Trophoblast cell (in vitro differentiated cells and primary cell): ENCODE data around the gene HOXC9.

Experiments
- DNase-seq, 2 donors: peaks; one replicate each; pipeline ENCODE4 v3.0.0-alpha.2; 2016
- H2AFZ ChIP-seq: 2 replicates; pipeline ENCODE4 v1.6.1; 2013; ENCODE audit warnings: low read length, moderate library complexity, mild to moderate bottlenecking; ENCODE audit not compliant: insufficient read depth, poor library complexity
- H2AK5ac ChIP-seq: 2 replicates; pipeline ENCODE4 v1.6.1; 2013; ENCODE audit warnings: mild to moderate bottlenecking, low read length
- H2BK120ac ChIP-seq: 2 replicates; pipeline ENCODE4 v1.6.1; 2013; ENCODE audit warnings: low read length, mild to moderate bottlenecking, moderate library complexity; ENCODE audit not compliant: insufficient read depth, poor library complexity
- H2BK12ac ChIP-seq: 2 replicates; pipeline ENCODE4 v1.6.1; 2013; ENCODE audit warnings: mild to moderate bottlenecking, low read length, moderate library complexity
- H2BK5ac ChIP-seq: 2 replicates; pipeline ENCODE4 v1.6.1; 2013; ENCODE audit warnings: low read length, low read depth, moderate library complexity, mild to moderate bottlenecking; ENCODE audit not compliant: poor library complexity
- H3K14ac ChIP-seq: 2 replicates; pipeline ENCODE4 v1.6.1; 2013; ENCODE audit warnings: mild to moderate bottlenecking, low read length
- H3K18ac ChIP-seq: 2 replicates; pipeline ENCODE4 v1.6.1; 2013; ENCODE audit warnings: mild to moderate bottlenecking, low read length
- H3K23ac ChIP-seq: 2 replicates; pipeline ENCODE4 v1.6.1; 2013; ENCODE audit warnings: low read length
- H3K27ac ChIP-seq: 2 replicates; pipeline ENCODE4 v1.5.1; 2013; ENCODE audit warnings: low read depth, mild to moderate bottlenecking, inconsistent platforms, low read length, moderate library complexity
- H3K27me3 ChIP-seq: 2 replicates; pipeline ENCODE4 v1.6.1; 2013; ENCODE audit warnings: inconsistent platforms, mild to moderate bottlenecking, low read length, moderate library complexity; ENCODE audit not compliant: insufficient read depth
- H3K36me3 ChIP-seq, 2 experiments: 1 replicate in 1 of 2; 2 replicates in 1 of 2; pipeline ENCODE4 v1.6.1; 2013; ENCODE audit warnings: low read length in 2 of 2, mild to moderate bottlenecking in 2 of 2, moderate library complexity in 1 of 2; ENCODE audit not compliant: insufficient read depth in 2 of 2, control insufficient read depth in 1 of 2
- H3K4ac ChIP-seq: 2 replicates; pipeline ENCODE4 v1.6.1; 2013; ENCODE audit warnings: low read depth, mild to moderate bottlenecking, low read length, moderate library complexity
- H3K4me1 ChIP-seq, 2 experiments: 1 replicate in 1 of 2; 2 replicates in 1 of 2; pipeline ENCODE4 v1.6.1; 2013; ENCODE audit warnings: low read length in 2 of 2, mild to moderate bottlenecking in 2 of 2, moderate library complexity in 1 of 2; ENCODE audit not compliant: insufficient read depth in 2 of 2, control insufficient read depth in 1 of 2
- H3K4me2 ChIP-seq: 2 replicates; pipeline ENCODE4 v1.6.1; 2013; ENCODE audit warnings: inconsistent platforms, mild to moderate bottlenecking, low read length, moderate library complexity
- H3K4me3 ChIP-seq: 2 replicates; pipeline ENCODE4 v1.5.1; 2013; ENCODE audit warnings: mild to moderate bottlenecking, low read depth, low read length, inconsistent platforms
- H3K79me1 ChIP-seq: one replicate; pipeline ENCODE4 v1.6.1; 2013; ENCODE audit warnings: low read length
- H3K79me2 ChIP-seq: 2 replicates; pipeline ENCODE4 v1.6.1; 2013; ENCODE audit warnings: low read length, mild to moderate bottlenecking; ENCODE audit not compliant: control insufficient read depth, insufficient read depth, poor library complexity
- H3K9ac ChIP-seq: 2 replicates; pipeline ENCODE4 v1.6.1; 2013; ENCODE audit warnings: mild to moderate bottlenecking, low read length
- H3K9me3 ChIP-seq: 2 replicates; pipeline ENCODE4 v1.6.1; 2013; ENCODE audit warnings: low read depth, mild to moderate bottlenecking, control low read depth, inconsistent platforms, low read length; ENCODE audit not compliant: insufficient read depth
- H4K12ac ChIP-seq: 2 replicates; pipeline ENCODE4 v1.6.1; 2013; ENCODE audit warnings: low read depth, mild to moderate bottlenecking, low read length, moderate library complexity
- H4K8ac ChIP-seq: 2 replicates; pipeline ENCODE4 v1.6.1; 2013; ENCODE audit warnings: low read depth, mild to moderate bottlenecking, low read length, moderate library complexity
- H4K91ac ChIP-seq: one replicate; pipeline ENCODE4 v1.6.1; 2013; ENCODE audit warnings: low read depth, mild to moderate bottlenecking, low read length, moderate library complexity
- WGBS: extraction: QIAGEN DNeasy Blood & Tissue Kit; methylation state at CpG from one replicate; pipeline ENCODE4 v1.1.7; 2013; ENCODE audit warnings: missing lambda C conversion rate; ENCODE audit not compliant: insufficient read length, insufficient coverage; ENCODE audit errors: extremely low coverage; 5-methylcytosine and 5-hydroxymethylcytosine counted together

HOXC9 gene

DNA sequence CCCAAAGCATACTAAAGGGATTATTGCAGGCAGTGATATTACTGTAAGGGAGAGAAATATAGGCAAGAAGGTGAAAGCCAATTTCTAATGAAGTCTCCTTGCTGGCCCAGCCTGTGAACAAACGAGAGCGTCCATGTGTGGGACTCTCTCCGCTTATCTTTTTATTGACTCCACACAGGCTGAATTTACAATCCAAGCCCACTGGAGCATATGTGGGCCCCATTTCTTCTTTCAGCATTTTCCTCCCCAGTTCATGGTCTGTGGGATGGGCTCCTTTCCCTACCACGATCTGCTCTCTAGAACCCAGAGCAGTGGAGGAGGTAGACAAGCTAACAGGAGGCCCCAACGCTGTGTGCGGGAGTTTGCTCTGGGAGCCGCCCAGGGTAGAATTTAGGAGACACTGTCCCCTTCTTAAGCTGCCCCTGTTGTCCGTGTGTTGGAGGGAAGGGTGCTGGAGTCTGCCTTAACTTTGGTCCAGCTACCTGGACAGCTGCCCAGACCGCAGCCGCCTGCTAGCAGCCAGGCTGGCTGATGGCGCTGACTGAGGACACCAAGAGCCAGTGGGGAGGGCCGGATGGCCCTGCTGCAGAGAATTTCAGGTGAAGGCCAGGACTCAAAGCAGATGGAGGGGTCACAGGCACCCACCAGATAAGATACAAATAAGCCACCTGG lies 30.2 kb upstream of the HOXC9 start:
- Histone ChIP-seq H3K4ac (no peak overlapping the region), H2AFZ (no peak overlapping the region), H3K9ac (no peak overlapping the region), H2AK5ac (no peak overlapping the region), H3K27ac (no peak overlapping the region), H4K91ac (no peak overlapping the region), H3K79me2 (no peaks in the 10 kb centered on the region), H3K9me3 (peaks cover 12% of the 10 kb centered on the region), H2BK5ac (no peak overlapping the region), H3K4me2 (no peak overlapping the region), H3K4me3 (no peak overlapping the region), H3K18ac (no peak overlapping the region), H3K36me3 (no peaks in the 10 kb centered on the region), H3K27me3 (peaks cover 93% of the 10 kb centered on the region), H3K4me1 (peaks cover 2 to 7% of the 10 kb centered on the region in 2 experiments), H3K23ac (no peak overlapping the region), H3K14ac (no peak overlapping the region), H3K79me1 (peaks cover 8% of the 10 kb centered on the region), H2BK120ac (no peak overlapping the region), H2BK12ac (no peak overlapping the region), H4K8ac (no peak overlapping the region), H4K12ac (no peak overlapping the region)
- no CpG with 5 or more reads among the region's 12 CpGs for WGBS
- DNase-seq = no peak

DNA sequence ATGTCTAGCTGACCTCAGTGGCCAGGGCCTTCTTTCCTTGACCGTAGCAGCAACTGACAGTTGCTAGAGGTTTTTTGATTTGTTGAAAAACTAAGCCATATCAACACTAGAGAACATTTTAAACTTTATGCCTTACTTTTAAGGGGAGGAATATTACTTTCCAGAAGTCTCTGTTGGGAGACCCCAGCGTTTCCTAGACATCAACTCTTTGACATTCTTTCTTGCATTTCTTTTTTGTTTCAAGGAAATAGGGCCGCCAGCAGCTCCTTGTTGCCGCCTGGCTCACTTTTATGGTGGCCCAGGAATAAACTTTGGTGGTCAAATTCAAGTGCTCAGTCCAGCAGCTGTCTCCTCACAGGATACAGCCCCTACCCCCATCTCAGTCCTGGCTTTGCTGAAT lies 29.5 kb upstream of the HOXC9 start:
- H3K36me3 ChIP-seq = no peaks in the 10 kb centered on the region
- peaks cover 13% of the 10 kb centered on the region for H3K9me3 ChIP-seq
- no peak overlapping the region for H2AK5ac ChIP-seq
- H3K23ac ChIP-seq = no peak overlapping the region
- H3K18ac ChIP-seq = no peak overlapping the region
- peaks cover 4% of the 10 kb centered on the region for H3K79me1 ChIP-seq
- no peak overlapping the region for H3K4me3 ChIP-seq
- H2BK5ac ChIP-seq = no peak overlapping the region
- no peak overlapping the region for H4K91ac ChIP-seq
- H2BK12ac ChIP-seq = no peak overlapping the region
- H2BK120ac ChIP-seq = no peak overlapping the region
- H4K12ac ChIP-seq = no peak overlapping the region
- H3K4ac ChIP-seq = no peak overlapping the region
- H2AFZ ChIP-seq = no peak overlapping the region
- WGBS = no CpG with 5 or more reads among the region's 4 CpGs
- H3K27me3 ChIP-seq = peaks cover 91% of the 10 kb centered on the region
- H3K4me2 ChIP-seq = no peak overlapping the region
- no peak overlapping the region for H3K14ac ChIP-seq
- no peaks in the 10 kb centered on the region for H3K79me2 ChIP-seq
- no peak overlapping the region for H4K8ac ChIP-seq
- H3K9ac ChIP-seq = no peak overlapping the region
- no peak for DNase-seq
- H3K27ac ChIP-seq = no peak overlapping the region
- peaks cover 0 to 7% of the 10 kb centered on the region in 2 experiments for H3K4me1 ChIP-seq

DNA sequence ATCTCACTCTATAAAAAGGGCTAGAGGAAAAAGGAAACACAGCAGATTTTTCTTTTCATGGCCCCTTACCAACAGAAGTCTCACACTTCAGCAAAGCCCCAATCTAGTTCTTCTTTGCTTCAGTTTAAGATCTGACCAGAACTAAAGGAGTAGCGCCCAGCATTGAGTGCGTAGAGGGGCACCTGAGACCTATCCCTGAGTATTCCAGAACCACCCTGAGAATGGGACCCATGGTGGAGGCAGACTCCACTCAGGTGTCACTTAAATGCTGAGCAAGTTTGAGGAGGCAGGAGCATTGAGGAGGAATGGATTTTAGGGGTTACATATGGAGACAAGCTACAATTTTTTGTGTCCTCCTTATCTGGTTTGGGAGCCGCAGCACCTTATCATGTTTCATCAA lies 28.8 kb upstream of the HOXC9 start:
- H3K27me3 ChIP-seq = peaks cover 92% of the 10 kb centered on the region

DNA sequence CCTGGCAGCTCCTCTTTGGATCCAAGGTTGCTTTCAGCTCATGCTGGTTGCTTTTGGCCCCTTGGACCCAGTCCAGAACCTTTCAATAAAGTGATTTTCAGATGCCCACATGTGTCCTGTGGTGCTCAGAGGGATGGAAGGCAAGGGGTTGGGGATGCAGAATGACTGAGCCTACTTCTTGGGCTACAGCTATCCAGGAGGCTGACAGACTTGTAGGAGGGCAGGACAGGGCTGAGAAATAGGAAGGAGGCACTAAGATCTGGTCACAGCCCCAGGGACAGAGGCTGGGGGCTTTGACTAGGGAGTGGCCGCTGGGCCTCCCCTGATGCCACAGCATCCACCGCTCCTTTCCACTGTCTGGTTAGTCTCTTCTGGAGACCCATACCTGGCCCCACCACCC lies 28.3 kb upstream of the HOXC9 start:
- no peak overlapping the region for H2BK5ac ChIP-seq
- no peak overlapping the region for H3K4me2 ChIP-seq
- WGBS = no CpG with 5 or more reads among the region's 2 CpGs
- H3K14ac ChIP-seq = no peak overlapping the region
- H3K23ac ChIP-seq = no peak overlapping the region
- no peak overlapping the region for H3K4ac ChIP-seq
- no peak overlapping the region for H4K91ac ChIP-seq
- H4K12ac ChIP-seq = no peak overlapping the region
- no peak overlapping the region for H2AFZ ChIP-seq
- H4K8ac ChIP-seq = no peak overlapping the region
- no peak overlapping the region for H3K9ac ChIP-seq
- H2AK5ac ChIP-seq = no peak overlapping the region
- H3K79me2 ChIP-seq = no peaks in the 10 kb centered on the region
- no peaks in the 10 kb centered on the region for H3K36me3 ChIP-seq
- H3K79me1 ChIP-seq = no peaks in the 10 kb centered on the region
- no peak overlapping the region for H2BK12ac ChIP-seq
- H3K9me3 ChIP-seq = peaks cover 18% of the 10 kb centered on the region
- H3K4me3 ChIP-seq = no peak overlapping the region
- no peak overlapping the region for H2BK120ac ChIP-seq
- H3K27me3 ChIP-seq = peaks cover 92% of the 10 kb centered on the region
- DNase-seq = no peak
- no peak overlapping the region for H3K27ac ChIP-seq
- H3K4me1 ChIP-seq = peaks cover 0 to 7% of the 10 kb centered on the region in 2 experiments
- H3K18ac ChIP-seq = no peak overlapping the region

More for the DNA sequence above, 28.8 kb upstream of the HOXC9 start:
- Histone ChIP-seq H3K79me1 (peaks cover 4% of the 10 kb centered on the region), H3K9me3 (peaks cover 15% of the 10 kb centered on the region), H2BK120ac (no peak overlapping the region), H3K9ac (no peak overlapping the region), H2BK5ac (no peak overlapping the region), H3K23ac (no peak overlapping the region), H3K14ac (no peak overlapping the region), H3K18ac (no peak overlapping the region), H4K12ac (no peak overlapping the region), H3K4ac (no peak overlapping the region), H2AK5ac (no peak overlapping the region), H2AFZ (no peak overlapping the region), H3K4me2 (no peak overlapping the region), H3K36me3 (no peaks in the 10 kb centered on the region), H3K27ac (no peak overlapping the region), H3K79me2 (no peaks in the 10 kb centered on the region), H4K8ac (no peak overlapping the region), H3K4me1 (peaks cover 0 to 7% of the 10 kb centered on the region in 2 experiments), H3K4me3 (no peak overlapping the region), H2BK12ac (no peak overlapping the region), H4K91ac (no peak overlapping the region)
- DNase-seq = no peak
- no CpG with 5 or more reads among the region's 3 CpGs for WGBS
